H7 (cell line): ENCODE measurements around the gene ERG. TPM values are rescaled to one million over a fixed set of nuclear protein-coding genes. Genes with fewer than 3 reads are reported as not detected.

Experiments used
- DNase-seq: peaks from one replicate; pipeline ENCODE4 v3.0.0; 2012
- H3K27me3 ChIP-seq: 2 replicates; pipeline ENCODE4 v1.6.0; 2011; ENCODE audit warnings: mild to moderate bottlenecking, low read length; ENCODE audit not compliant: control insufficient read depth, insufficient read depth
- H3K36me3 ChIP-seq: replicated peaks from 2 replicates; pipeline ENCODE4 v1.5.1; 2011; ENCODE audit warnings: low read length; ENCODE audit not compliant: control insufficient read depth, insufficient read depth
- H3K4me3 ChIP-seq: 2 replicates; pipeline ENCODE4 v1.5.1; 2011; ENCODE audit warnings: low read depth, mild to moderate bottlenecking, control low read depth, low read length, moderate library complexity; ENCODE audit not compliant: insufficient read depth
- total RNA-seq: library from RNA; depleted of rRNA; stranded (reverse); fragments of >200 nt; shearing (Covaris generic); gene quantifications from 2 replicates; pipeline ENCODE4 v1.2.3, GENCODE V29; 2014

ERG gene
- total RNA-seq, 1 experiment from 2014 or later = 1.5 TPM

GRCh38 chr21:38507374-38507942 is 9.2 kb upstream of the ERG start:
- no peak overlapping the region for H3K4me3 ChIP-seq
- H3K36me3 ChIP-seq = no peaks in the 10 kb centered on the region
- no peak for DNase-seq
- no peaks in the 10 kb centered on the region for H3K27me3 ChIP-seq

GRCh38 chr21:38506661-38507281 is 8.5 kb upstream of the ERG start:
- no peaks in the 10 kb centered on the region for H3K27me3 ChIP-seq
- H3K36me3 ChIP-seq = no peaks in the 10 kb centered on the region
- no peak for DNase-seq
- no peak overlapping the region for H3K4me3 ChIP-seq

- DNase-seq = no peak
- H3K36me3 ChIP-seq = no peaks in the 10 kb centered on the region
- no peaks in the 10 kb centered on the region for H3K27me3 ChIP-seq
- no peak overlapping the region for H3K4me3 ChIP-seq
Observed at GRCh38 chr21:38505654-38506523, 7.6 kb upstream of the ERG start.

- Histone ChIP-seq H3K4me3 (no peak overlapping the region), H3K27me3 (no peaks in the 10 kb centered on the region), H3K36me3 (no peaks in the 10 kb centered on the region)
- DNase-seq = no peak
Observed at GRCh38 chr21:38504066-38504465, 5.8 kb upstream of the ERG start.

GRCh38 chr21:38503583-38503982 is 5.3 kb upstream of the ERG start:
- Histone ChIP-seq H3K27me3 (no peaks in the 10 kb centered on the region), H3K4me3 (no peak overlapping the region), H3K36me3 (no peaks in the 10 kb centered on the region)
- DNase-seq = no peak

GRCh38 chr21:38500073-38500472 is 1.8 kb upstream of the ERG start:
- DNase-seq = no peak
- no peaks in the 10 kb centered on the region for H3K27me3 ChIP-seq
- H3K36me3 ChIP-seq = no peaks in the 10 kb centered on the region
- H3K4me3 ChIP-seq = no peak overlapping the region

- no peak overlapping the region for H3K4me3 ChIP-seq
- no peaks in the 10 kb centered on the region for H3K36me3 ChIP-seq
- no peaks in the 10 kb centered on the region for H3K27me3 ChIP-seq
- DNase-seq = no peak
Observed at GRCh38 chr21:38499296-38499695, 1.0 kb upstream of the ERG start.

GRCh38 chr21:38496224-38496623 is 2.1 kb downstream of the ERG start:
- Histone ChIP-seq H3K36me3 (no peaks in the 10 kb centered on the region), H3K4me3 (no peak overlapping the region), H3K27me3 (no peaks in the 10 kb centered on the region)
- DNase-seq = no peak

- Histone ChIP-seq H3K36me3 (no peaks in the 10 kb centered on the region), H3K27me3 (no peaks in the 10 kb centered on the region), H3K4me3 (no peak overlapping the region)
- no peak for DNase-seq
Observed at GRCh38 chr21:38495696-38496095, 2.6 kb downstream of the ERG start.

- Histone ChIP-seq H3K27me3 (no peaks in the 10 kb centered on the region), H3K36me3 (no peaks in the 10 kb centered on the region), H3K4me3 (no peak overlapping the region)
- no peak for DNase-seq
Observed at GRCh38 chr21:38495242-38495641, 3.0 kb downstream of the ERG start.

GRCh38 chr21:38494703-38495102 is 3.6 kb downstream of the ERG start:
- no peak overlapping the region for H3K4me3 ChIP-seq
- no peak for DNase-seq
- H3K27me3 ChIP-seq = no peaks in the 10 kb centered on the region
- H3K36me3 ChIP-seq = no peaks in the 10 kb centered on the region

- Histone ChIP-seq H3K27me3 (no peaks in the 10 kb centered on the region), H3K36me3 (no peaks in the 10 kb centered on the region), H3K4me3 (no peak overlapping the region)
- no peak for DNase-seq
Observed at GRCh38 chr21:38494251-38494642, 4.0 kb downstream of the ERG start.

GRCh38 chr21:38493549-38494250 is 4.6 kb downstream of the ERG start:
- Histone ChIP-seq H3K36me3 (no peaks in the 10 kb centered on the region), H3K4me3 (no peak overlapping the region), H3K27me3 (no peaks in the 10 kb centered on the region)
- no peak for DNase-seq

GRCh38 chr21:38492007-38492406 is 6.3 kb downstream of the ERG start:
- Histone ChIP-seq H3K4me3 (no peak overlapping the region), H3K27me3 (no peaks in the 10 kb centered on the region), H3K36me3 (no peaks in the 10 kb centered on the region)
- DNase-seq = no peak

- DNase-seq = no peak
- no peaks in the 10 kb centered on the region for H3K27me3 ChIP-seq
- no peak overlapping the region for H3K4me3 ChIP-seq
Observed at GRCh38 chr21:38491536-38491935, 6.7 kb downstream of the ERG start.

More at GRCh38 chr21:38491536-38491935, 6.7 kb downstream of the ERG start:
- H3K36me3 ChIP-seq = no peaks in the 10 kb centered on the region
